Natural killer cell (primary cell): ENCODE results near the gene TTC12. TPM values are rescaled to one million over a fixed set of nuclear protein-coding genes. Genes with fewer than 3 reads are reported as not detected.

Experiments used
- ATAC-seq, 3 donors: fragments of 150-1000 bp in 2 of 3; fragments of 200-7000 bp in 1 of 3; cut with Tn5 transposase; 1 replicate in 1 of 3; 2 replicates in 2 of 3; pipeline ENCODE4 v1.10.0; 2021; ENCODE audit warnings: mild to moderate bottlenecking in 2 of 3, moderate library complexity in 2 of 3
- DNase-seq, 2 donors: peaks; one replicate each; pipeline versions ENCODE4 v3.0.0 to v3.0.0-alpha.2; 2013 to 2021; ENCODE audit warnings: mixed read lengths in 1 of 2
- H3K27ac ChIP-seq: one replicate; pipeline ENCODE4 v1.5.1; 2013; ENCODE audit warnings: mild to moderate bottlenecking, low read length
- H3K27me3 ChIP-seq: one replicate; pipeline ENCODE4 v1.6.1; 2013; ENCODE audit warnings: low read length; ENCODE audit not compliant: control insufficient read depth, insufficient read depth
- H3K36me3 ChIP-seq: one replicate; pipeline ENCODE4 v1.6.1; 2013; ENCODE audit warnings: low read length; ENCODE audit not compliant: control insufficient read depth, insufficient read depth
- H3K4me1 ChIP-seq: one replicate; pipeline ENCODE4 v1.6.1; 2013; ENCODE audit warnings: low read length; ENCODE audit not compliant: control insufficient read depth, insufficient read depth
- H3K4me3 ChIP-seq: one replicate; pipeline ENCODE4 v1.5.1; 2013; ENCODE audit warnings: low read length
- H3K9me3 ChIP-seq: one replicate; pipeline ENCODE4 v1.6.1; 2013; ENCODE audit warnings: low read length; ENCODE audit not compliant: control insufficient read depth, insufficient read depth
- H3K27ac Mint-ChIP-seq, 2 donors: one replicate each; pipeline ENCODE4 v1.8.0; 2022; ENCODE audit warnings: mild to moderate bottlenecking in 2 of 2, mixed read lengths in 2 of 2, moderate library complexity in 1 of 2
- H3K27me3 Mint-ChIP-seq, 2 donors: one replicate each; pipeline ENCODE4 v1.8.0; 2022; ENCODE audit warnings: low read depth in 2 of 2, mixed read lengths in 2 of 2
- H3K36me3 Mint-ChIP-seq: one replicate; pipeline ENCODE4 v1.8.0; 2022; ENCODE audit warnings: mixed read lengths
- H3K4me1 Mint-ChIP-seq, 2 donors: one replicate each; pipeline ENCODE4 v1.8.0; 2022; ENCODE audit warnings: mixed read lengths in 2 of 2
- H3K4me3 Mint-ChIP-seq: one replicate; pipeline ENCODE4 v1.8.0; 2022; ENCODE audit warnings: mild to moderate bottlenecking, moderate library complexity, mixed read lengths
- H3K9me3 Mint-ChIP-seq, 2 donors: one replicate each; pipeline ENCODE4 v1.8.0; 2022; ENCODE audit warnings: mixed read lengths in 2 of 2
- WGBS: methylation state at CpG from one replicate; pipeline ENCODE4 v1.1.7; 2013; ENCODE audit warnings: missing lambda C conversion rate; ENCODE audit not compliant: insufficient coverage; 5-methylcytosine and 5-hydroxymethylcytosine counted together
- intact Hi-C: fragments of 100-400 bp; cut with micrococcal nuclease; formaldehyde crosslinking; loops from one replicate; pipeline ENCODE4 v1.14.2; 2022
- total RNA-seq, 4 donors: library from RNA; stranded (reverse); fragments of 120-200 nt in 1 of 4; gene quantifications; one replicate each; pipeline versions ENCODE4 v1.2.3 to v1.2.4, GENCODE V29; 2013 to 2022
- TF ChIP-seq, protein P1 (sequence below): fragments of 200-600 bp; IDR thresholded peaks from one replicate; pipeline ENCODE4 v1.8.0; 2022; ENCODE audit warnings: antibody characterized with exemption

The TTC12 gene
- total RNA-seq, 3 donors from 2014 or later (not counting 1 experiment from before 2014, with no cell fraction given) = 20.8 to 25.4 (median 24.1) TPM

DNA sequence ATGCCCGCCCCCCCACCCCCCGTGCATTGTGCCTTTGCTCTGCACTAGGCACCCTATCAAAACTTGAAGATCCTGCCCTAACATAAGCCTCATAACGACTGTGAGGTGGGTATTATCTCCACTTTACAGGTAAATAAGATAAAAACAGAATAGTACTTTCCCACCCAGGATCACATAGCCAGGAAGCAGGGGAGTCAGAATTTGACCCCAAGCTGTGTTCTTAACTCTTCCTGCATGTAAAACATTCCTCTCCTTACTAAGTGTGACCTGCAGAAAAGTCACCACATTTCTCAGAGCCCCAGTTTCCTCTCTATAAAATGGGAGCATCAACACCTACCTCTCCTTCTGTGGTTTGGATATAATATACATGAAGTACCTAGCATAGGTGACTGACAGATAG lies 55.0 kb downstream of the TTC12 start:
- no peak for DNase-seq
- Mint-ChIP-seq H3K4me3 (no peak overlapping the region), H3K27me3 (no peaks in the 10 kb centered on the region), H3K9me3 (no peaks in the 10 kb centered on the region), H3K4me1 (peaks cover 8 to 13% of the 10 kb centered on the region in 2 donors), H3K36me3 (no peaks in the 10 kb centered on the region), H3K27ac (no peak overlapping the region)
- Histone ChIP-seq H3K27me3 (no peaks in the 10 kb centered on the region), H3K27ac (no peak overlapping the region), H3K9me3 (no peaks in the 10 kb centered on the region), H3K36me3 (peaks cover 15% of the 10 kb centered on the region), H3K4me3 (no peak overlapping the region), H3K4me1 (peaks cover 4% of the 10 kb centered on the region)
- no CpG with 5 or more reads among the region's 3 CpGs for WGBS
- intact Hi-C loops = no loop called here
- TF ChIP-seq, protein P1, sequence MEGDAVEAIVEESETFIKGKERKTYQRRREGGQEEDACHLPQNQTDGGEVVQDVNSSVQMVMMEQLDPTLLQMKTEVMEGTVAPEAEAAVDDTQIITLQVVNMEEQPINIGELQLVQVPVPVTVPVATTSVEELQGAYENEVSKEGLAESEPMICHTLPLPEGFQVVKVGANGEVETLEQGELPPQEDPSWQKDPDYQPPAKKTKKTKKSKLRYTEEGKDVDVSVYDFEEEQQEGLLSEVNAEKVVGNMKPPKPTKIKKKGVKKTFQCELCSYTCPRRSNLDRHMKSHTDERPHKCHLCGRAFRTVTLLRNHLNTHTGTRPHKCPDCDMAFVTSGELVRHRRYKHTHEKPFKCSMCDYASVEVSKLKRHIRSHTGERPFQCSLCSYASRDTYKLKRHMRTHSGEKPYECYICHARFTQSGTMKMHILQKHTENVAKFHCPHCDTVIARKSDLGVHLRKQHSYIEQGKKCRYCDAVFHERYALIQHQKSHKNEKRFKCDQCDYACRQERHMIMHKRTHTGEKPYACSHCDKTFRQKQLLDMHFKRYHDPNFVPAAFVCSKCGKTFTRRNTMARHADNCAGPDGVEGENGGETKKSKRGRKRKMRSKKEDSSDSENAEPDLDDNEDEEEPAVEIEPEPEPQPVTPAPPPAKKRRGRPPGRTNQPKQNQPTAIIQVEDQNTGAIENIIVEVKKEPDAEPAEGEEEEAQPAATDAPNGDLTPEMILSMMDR = no peak
- no peak for ATAC-seq

DNA sequence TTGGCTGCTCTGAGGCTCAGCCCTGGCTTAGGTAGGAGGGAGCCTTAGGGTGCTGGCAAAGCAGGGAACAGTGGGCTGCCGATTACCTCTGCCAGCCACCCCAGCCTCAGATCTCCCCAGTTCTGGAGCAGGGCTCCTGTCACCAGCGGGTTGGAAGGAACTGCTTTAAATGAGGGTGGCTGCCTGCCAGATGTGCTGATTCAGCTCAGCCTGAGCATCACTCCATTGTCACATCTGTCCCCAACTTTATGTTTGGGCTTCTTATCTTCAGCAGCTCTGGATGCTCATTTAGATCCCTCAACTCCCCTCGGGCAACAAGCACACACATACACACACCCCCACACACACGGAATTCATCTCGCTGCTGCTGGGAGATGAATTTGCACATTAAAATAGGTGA lies 56.3 kb downstream of the TTC12 start:
- TF ChIP-seq, protein P1 = no peak
- DNase-seq (no peak), ATAC-seq (no peak)
- no peaks in the 10 kb centered on the region for H3K27me3 Mint-ChIP-seq
- no peaks in the 10 kb centered on the region for H3K36me3 Mint-ChIP-seq
- Histone ChIP-seq H3K36me3 (peaks cover 11% of the 10 kb centered on the region), H3K4me3 (no peak overlapping the region), H3K9me3 (no peaks in the 10 kb centered on the region), H3K27me3 (no peaks in the 10 kb centered on the region), H3K4me1 (peaks cover 4% of the 10 kb centered on the region), H3K27ac (no peak overlapping the region)
- no peaks in the 10 kb centered on the region for H3K9me3 Mint-ChIP-seq
- peaks cover 8 to 11% of the 10 kb centered on the region in 2 donors for H3K4me1 Mint-ChIP-seq
- WGBS = 81% methylated on average over 5 of the region's 5 CpGs
- no peak overlapping the region for H3K27ac Mint-ChIP-seq
- intact Hi-C loops = loop anchor here (10.0 kb wide), 1 partner anchor 1764 kb away; no protein-coding TSS in a partner anchor
- H3K4me3 Mint-ChIP-seq = no peak overlapping the region

DNA sequence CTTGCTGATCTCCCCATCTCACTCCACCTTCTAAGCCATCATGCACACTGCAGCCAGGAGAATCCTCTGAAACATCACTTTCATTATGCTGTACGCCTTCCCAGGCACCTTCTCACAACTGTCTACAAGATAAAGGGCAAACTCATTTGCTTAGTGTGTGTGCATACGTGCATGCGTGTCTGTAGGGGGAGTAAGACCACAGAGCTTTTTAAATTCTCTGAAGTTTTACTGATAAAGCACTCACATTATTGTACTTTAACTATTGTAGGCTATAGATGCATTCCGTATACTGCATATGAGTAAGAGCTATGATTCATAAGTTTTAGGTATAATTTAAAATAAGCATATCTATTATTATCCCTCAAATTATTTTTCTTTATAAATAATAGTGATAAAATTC lies 57.9 kb downstream of the TTC12 start:
- no peaks in the 10 kb centered on the region for H3K27me3 ChIP-seq
- H3K36me3 ChIP-seq = peaks cover 10% of the 10 kb centered on the region
- ATAC-seq = no peak
- H3K9me3 Mint-ChIP-seq = no peaks in the 10 kb centered on the region
- TF ChIP-seq, protein P1 = no peak
- no peaks in the 10 kb centered on the region for H3K4me1 ChIP-seq
- no peak overlapping the region for H3K27ac ChIP-seq
- intact Hi-C loops = loop anchor here (10.0 kb wide), 1 partner anchor 1762 kb away; no protein-coding TSS in a partner anchor
- no peak overlapping the region for H3K4me3 Mint-ChIP-seq
- WGBS = 100% methylated on average over 1 of the region's 4 CpGs
- H3K4me1 Mint-ChIP-seq = no peaks in the 10 kb centered on the region
- H3K4me3 ChIP-seq = no peak overlapping the region
- DNase-seq = no peak
- peaks cover 0 to under 1% of the 10 kb centered on the region in 2 donors for H3K27me3 Mint-ChIP-seq
- H3K27ac Mint-ChIP-seq = no peak overlapping the region
- H3K36me3 Mint-ChIP-seq = no peaks in the 10 kb centered on the region
- H3K9me3 ChIP-seq = no peaks in the 10 kb centered on the region

GRCh38 chr11:113373306-113373705 lies 58.9 kb downstream of the TTC12 start:
- Histone ChIP-seq H3K4me3 (no peak overlapping the region), H3K9me3 (no peaks in the 10 kb centered on the region), H3K36me3 (peaks cover 4% of the 10 kb centered on the region), H3K27ac (no peak overlapping the region), H3K4me1 (no peaks in the 10 kb centered on the region), H3K27me3 (no peaks in the 10 kb centered on the region)
- intact Hi-C loops = loop anchor here (10.0 kb wide), 1 partner anchor 1761 kb away; no protein-coding TSS in a partner anchor
- peaks cover 0 to 8% of the 10 kb centered on the region in 2 donors for H3K27me3 Mint-ChIP-seq
- TF ChIP-seq, protein P1 = no peak
- H3K36me3 Mint-ChIP-seq = no peaks in the 10 kb centered on the region
- no peaks in the 10 kb centered on the region for H3K9me3 Mint-ChIP-seq
- H3K27ac Mint-ChIP-seq = no peak overlapping the region
- 89% methylated on average over 3 of the region's 3 CpGs for WGBS
- no peak for ATAC-seq
- no peak for DNase-seq
- no peaks in the 10 kb centered on the region for H3K4me1 Mint-ChIP-seq
- no peak overlapping the region for H3K4me3 Mint-ChIP-seq
